Measurements from ENCODE around the gene ERC2.

Gene ERC2

GRCh38 chr3:55571216-55571813 is 897.0 kb downstream of the ERC2 start:
- CTCF ChIA-PET: interaction anchor here (0.6 kb wide), 1 partner anchor 39 kb away, joined by 3 read pairs; no protein-coding TSS in a partner anchor
- TF ChIP-seq KLF8 (tag by site-specific recombination; IDR thresholded peaks at IDR 0.05) (no peak), ZNF280C (tag by site-specific recombination; IDR thresholded peaks at IDR 0.05) (no peak), ZSCAN23 (tag by site-specific recombination; IDR thresholded peaks at IDR 0.05) (no peak), PATZ1 (tag by site-specific recombination; IDR thresholded peaks at IDR 0.05) (no peak), ZBTB21 (tag by site-specific recombination; IDR thresholded peaks at IDR 0.05) (no peak), PRDM6 (tag by site-specific recombination; IDR thresholded peaks at IDR 0.05) (no peak), ZNF660 (tag by site-specific recombination; IDR thresholded peaks at IDR 0.05) (no peak), ZNF623 (tag by site-specific recombination; IDR thresholded peaks at IDR 0.05) (no peak), GLI2 (tag by site-specific recombination; IDR thresholded peaks at IDR 0.05; ENCODE audit: borderline replicate concordance, low read depth) (no peak), ZNF785 (tag by site-specific recombination; IDR thresholded peaks at IDR 0.05) (no peak), ZNF133 (tag by site-specific recombination; IDR thresholded peaks at IDR 0.05) (no peak), PRDM4 (tag by site-specific recombination; IDR thresholded peaks at IDR 0.05) (no peak)

DNA sequence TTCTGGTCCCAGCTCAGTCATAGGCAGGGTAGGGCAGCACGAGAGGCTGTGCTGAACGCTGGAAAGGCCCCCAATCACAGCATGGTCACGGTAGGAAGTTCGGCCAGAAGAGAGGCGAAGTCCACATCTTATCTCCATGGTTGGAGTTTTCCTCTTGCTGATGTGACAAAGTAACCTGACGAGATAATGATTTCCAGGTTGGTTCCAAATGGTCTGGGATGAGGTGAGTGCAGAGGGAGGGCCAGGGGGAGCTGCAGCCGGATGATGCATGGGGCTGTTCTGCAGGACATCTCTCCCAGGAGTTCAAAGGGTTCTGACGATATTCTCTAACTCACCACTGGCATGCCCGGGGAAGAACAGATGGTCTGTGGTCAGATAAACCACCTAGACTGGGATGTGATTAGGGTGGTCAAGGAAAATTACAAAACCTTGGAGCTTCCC is 898.0 kb downstream of the ERC2 start:
- Histone ChIP-seq H3K9me3 (ENCODE audit: control insufficient read depth, insufficient read depth, low read depth, low read length) (no peaks in the 10 kb centered on the region), H3K4me3 (ENCODE audit: low read depth, low read length) (no peak overlapping the region), H3K27ac (ENCODE audit: extremely low read depth, low read depth, low read length) (no peak overlapping the region), H3K4me1 (ENCODE audit: control insufficient read depth, insufficient read depth, low read length) (peaks cover 5% of the 10 kb centered on the region; the same call in 1 of the 2 replicates), H3K36me3 (ENCODE audit: control insufficient read depth in 2 of 2, insufficient read depth in 1 of 2, low read length in 2 of 2) (no peaks in the 10 kb centered on the region)
- POLR2A ChIA-PET: no interaction called here
- TF ChIP-seq KLF10 (tag by site-specific recombination; IDR thresholded peaks at IDR 0.05) (no peak), ZNF266 (tag by site-specific recombination; IDR thresholded peaks at IDR 0.05; ENCODE audit: low read depth) (no peak), ZNF76 (tag by site-specific recombination; IDR thresholded peaks at IDR 0.05; ENCODE audit: borderline replicate concordance, low read depth) (no peak), ZNF37A (tag by site-specific recombination; IDR thresholded peaks at IDR 0.05) (no peak), ZSCAN23 (tag by site-specific recombination; IDR thresholded peaks at IDR 0.05) (no peak), GLI4 (tag by site-specific recombination; IDR thresholded peaks at IDR 0.05) (no peak), ZNF629 (tag by site-specific recombination; IDR thresholded peaks at IDR 0.05) (no peak), ZNF433 (tag by site-specific recombination; IDR thresholded peaks at IDR 0.05; ENCODE audit: low read depth) (no peak)
- TF ChIP-seq, protein P1, sequence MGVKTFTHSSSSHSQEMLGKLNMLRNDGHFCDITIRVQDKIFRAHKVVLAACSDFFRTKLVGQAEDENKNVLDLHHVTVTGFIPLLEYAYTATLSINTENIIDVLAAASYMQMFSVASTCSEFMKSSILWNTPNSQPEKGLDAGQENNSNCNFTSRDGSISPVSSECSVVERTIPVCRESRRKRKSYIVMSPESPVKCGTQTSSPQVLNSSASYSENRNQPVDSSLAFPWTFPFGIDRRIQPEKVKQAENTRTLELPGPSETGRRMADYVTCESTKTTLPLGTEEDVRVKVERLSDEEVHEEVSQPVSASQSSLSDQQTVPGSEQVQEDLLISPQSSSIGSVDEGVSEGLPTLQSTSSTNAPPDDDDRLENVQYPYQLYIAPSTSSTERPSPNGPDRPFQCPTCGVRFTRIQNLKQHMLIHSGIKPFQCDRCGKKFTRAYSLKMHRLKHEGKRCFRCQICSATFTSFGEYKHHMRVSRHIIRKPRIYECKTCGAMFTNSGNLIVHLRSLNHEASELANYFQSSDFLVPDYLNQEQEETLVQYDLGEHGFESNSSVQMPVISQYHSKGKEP (tag by site-specific recombination; IDR thresholded peaks at IDR 0.05): no peak
- CTCF ChIA-PET: no interaction called here

More at GRCh38 chr3:55571216-55571813, 897.0 kb downstream of the ERC2 start:
- no peaks in the 10 kb centered on the region for H3K36me3 ChIP-seq (ENCODE audit: control insufficient read depth in 2 of 2, insufficient read depth in 1 of 2, low read length in 2 of 2)
- no peak overlapping the region for H3K27ac ChIP-seq (ENCODE audit: extremely low read depth, low read depth, low read length)
- H3K4me1 ChIP-seq (ENCODE audit: control insufficient read depth, insufficient read depth, low read length): peaks cover 5% of the 10 kb centered on the region; the same call in 1 of the 2 replicates
- no peak overlapping the region for H3K4me3 ChIP-seq (ENCODE audit: low read depth, low read length)
- POLR2A ChIA-PET: no interaction called here
- no peaks in the 10 kb centered on the region for H3K9me3 ChIP-seq (ENCODE audit: control insufficient read depth, insufficient read depth, low read depth, low read length)

All from HEK293 (cell line).